HFF-Myc (cell line): Measurements from ENCODE around the gene MYO18B.

ENCODE experiments used
- DNase-seq: peaks from one replicate; pipeline ENCODE4 v3.0.0-alpha.2; 2011; ENCODE audit warnings: low read depth; ENCODE audit errors: extremely low read depth
- H3K4me3 ChIP-seq: replicated peaks from 2 replicates; pipeline ENCODE4 v1.5.1; 2011; ENCODE audit warnings: low read depth, mild to moderate bottlenecking, control low read depth, low read length
- TF ChIP-seq, protein P1 (sequence below): IDR thresholded peaks from 2 replicates; pipeline ENCODE4 v1.5.1; 2012; ENCODE audit warnings: mild to moderate bottlenecking, low read depth, low read length, control low read depth; ENCODE audit errors: missing control alignments

MYO18B gene

DNA sequence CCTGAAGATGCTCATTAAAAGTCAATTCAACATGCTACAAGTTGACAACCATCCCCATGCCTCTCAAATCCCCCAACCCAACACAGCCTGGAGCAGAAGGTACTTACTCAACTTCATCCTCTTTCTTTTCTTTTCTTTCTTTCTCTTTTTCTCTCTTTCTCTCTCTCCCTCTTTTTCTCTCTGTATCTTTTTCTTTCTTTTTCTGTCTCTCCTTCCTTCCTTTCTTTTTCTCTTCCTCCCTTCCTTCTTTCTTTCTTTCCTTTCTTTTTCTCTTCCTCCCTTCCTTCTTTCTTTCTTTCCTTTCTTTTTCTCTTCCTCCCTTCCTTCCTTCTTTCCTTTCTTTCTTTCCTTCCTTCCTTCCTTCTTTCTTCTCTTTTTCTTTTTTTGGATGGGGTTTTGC lies 291.6 kb downstream of the MYO18B start:
- TF ChIP-seq, protein P1, sequence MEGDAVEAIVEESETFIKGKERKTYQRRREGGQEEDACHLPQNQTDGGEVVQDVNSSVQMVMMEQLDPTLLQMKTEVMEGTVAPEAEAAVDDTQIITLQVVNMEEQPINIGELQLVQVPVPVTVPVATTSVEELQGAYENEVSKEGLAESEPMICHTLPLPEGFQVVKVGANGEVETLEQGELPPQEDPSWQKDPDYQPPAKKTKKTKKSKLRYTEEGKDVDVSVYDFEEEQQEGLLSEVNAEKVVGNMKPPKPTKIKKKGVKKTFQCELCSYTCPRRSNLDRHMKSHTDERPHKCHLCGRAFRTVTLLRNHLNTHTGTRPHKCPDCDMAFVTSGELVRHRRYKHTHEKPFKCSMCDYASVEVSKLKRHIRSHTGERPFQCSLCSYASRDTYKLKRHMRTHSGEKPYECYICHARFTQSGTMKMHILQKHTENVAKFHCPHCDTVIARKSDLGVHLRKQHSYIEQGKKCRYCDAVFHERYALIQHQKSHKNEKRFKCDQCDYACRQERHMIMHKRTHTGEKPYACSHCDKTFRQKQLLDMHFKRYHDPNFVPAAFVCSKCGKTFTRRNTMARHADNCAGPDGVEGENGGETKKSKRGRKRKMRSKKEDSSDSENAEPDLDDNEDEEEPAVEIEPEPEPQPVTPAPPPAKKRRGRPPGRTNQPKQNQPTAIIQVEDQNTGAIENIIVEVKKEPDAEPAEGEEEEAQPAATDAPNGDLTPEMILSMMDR, result no peak
- no peak for DNase-seq
- H3K4me3 ChIP-seq, result no peak overlapping the region

DNA sequence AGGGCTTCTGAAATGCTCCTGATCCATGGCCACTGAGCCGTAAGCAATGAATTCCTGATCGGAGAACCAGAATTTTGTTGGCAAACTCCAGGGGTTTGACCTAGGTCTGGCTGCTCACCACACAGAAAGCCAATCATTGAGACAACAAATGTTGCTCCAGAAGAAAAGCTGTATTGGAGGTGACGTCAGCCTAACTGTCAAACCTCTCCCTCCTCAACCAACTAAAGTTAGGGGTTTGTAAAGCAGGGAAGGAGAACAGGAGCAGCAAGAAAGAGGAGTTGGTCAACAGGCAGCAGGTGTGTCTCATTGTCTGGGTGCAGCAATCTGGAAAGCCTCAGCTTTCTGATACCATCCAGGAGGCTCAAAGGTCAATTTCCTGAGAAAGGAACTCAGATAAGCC lies 293.5 kb downstream of the MYO18B start:
- H3K4me3 ChIP-seq, result no peak overlapping the region
- no peak for DNase-seq
- TF ChIP-seq, protein P1, result no peak

DNA sequence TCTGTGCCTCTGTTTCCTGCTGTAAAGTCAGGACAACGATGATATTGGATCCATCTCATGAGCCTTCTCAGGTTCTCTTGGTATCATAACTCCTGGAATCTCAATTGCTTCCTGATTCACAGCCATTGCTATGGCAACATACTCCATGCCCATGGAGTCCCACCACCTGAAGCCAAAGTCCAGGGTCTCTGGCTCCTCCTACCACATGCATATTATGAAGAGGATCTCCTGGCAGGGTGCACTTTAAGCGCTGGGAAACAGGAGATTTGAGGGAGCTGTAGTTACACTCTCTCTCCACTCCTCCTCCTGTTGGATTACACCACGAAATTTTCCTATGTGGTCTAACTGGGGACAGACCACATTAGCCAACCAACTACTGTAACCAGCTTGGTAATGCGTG lies 296.4 kb downstream of the MYO18B start:
- no peak overlapping the region for H3K4me3 ChIP-seq
- TF ChIP-seq, protein P1, result no peak
- DNase-seq, result no peak

DNA sequence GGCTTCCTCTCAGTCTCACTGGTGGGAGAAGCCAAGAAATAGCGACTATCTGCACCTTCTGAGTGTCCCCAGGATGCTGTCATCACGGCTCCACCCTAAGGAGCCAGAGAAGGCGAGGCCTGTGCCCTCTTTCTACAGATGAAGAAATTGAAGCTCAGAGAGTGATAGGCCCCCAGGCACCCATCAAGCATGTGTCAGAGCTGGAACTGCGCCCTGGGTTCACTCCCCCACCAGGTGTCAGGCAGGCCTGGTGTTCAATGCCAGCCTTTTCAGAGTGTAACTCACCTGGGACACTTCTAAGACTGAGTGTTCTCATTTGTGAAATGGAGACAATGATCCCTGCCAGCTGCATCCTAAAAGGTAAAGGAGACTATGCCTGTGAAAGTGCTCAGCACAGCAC lies 299.9 kb downstream of the MYO18B start:
- H3K4me3 ChIP-seq, result no peak overlapping the region
- no peak for DNase-seq
- TF ChIP-seq, protein P1, result no peak

DNA sequence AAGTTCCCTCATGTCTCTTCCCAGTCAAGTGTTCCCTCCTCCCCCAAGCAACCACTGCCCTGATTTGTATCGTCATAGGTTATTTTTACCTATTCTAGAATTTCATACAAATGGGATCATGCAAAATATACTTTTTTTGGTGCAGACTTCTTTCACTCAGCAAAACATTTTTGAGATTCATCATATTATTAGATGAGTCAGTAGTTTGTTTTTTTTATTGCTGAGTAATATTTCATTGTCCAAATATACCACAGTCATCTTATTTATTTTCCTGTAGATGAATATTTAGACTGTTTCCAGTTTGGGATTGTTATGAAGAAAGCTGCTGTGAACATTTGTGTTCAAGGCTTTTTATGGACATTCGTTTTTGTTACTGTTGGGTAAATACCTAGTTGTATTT lies 301.0 kb downstream of the MYO18B start:
- no peak for DNase-seq
- no peak overlapping the region for H3K4me3 ChIP-seq
- TF ChIP-seq, protein P1, result no peak

DNA sequence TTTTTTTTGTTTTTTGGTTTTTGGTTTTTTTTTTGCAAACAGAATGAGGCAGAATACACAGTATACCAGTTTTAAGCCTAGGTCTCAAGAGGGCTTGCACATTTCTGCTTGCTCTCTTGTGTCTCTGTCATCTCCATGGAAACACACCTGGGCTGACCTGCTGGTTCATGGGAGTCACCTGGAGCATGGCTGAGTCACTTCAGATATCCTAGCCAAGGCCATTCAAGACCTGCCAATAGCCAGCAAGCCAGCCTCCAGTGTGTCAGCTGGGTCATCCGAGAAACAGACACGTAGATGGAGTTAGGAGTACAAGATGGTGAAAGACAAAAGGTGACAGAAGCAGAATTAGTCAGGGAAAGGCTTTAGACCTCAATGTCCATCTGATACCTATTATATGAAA lies 303.1 kb downstream of the MYO18B start:
- no peak for DNase-seq
- no peak overlapping the region for H3K4me3 ChIP-seq
- TF ChIP-seq, protein P1, result no peak

DNA sequence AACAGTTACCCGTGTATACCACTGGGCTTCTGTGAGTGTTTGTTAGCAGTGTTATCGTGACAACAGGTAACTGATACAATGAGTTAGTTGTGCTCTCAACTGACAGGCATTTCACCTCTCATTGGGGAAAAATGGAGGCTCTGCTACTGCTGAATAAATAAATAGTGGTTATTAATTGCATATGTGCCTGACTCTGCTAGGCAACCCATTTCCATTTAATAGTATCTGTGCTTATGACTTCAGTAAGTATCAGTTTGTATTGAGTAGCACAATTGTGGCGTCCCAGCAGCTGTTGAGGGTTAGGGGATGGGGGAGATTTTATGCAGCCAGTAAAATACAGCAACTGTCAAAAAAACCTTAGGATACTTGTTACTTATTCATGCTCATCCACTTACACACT lies 303.9 kb downstream of the MYO18B start:
- no peak for DNase-seq
- TF ChIP-seq, protein P1, result no peak
- H3K4me3 ChIP-seq, result no peak overlapping the region
